Type B pancreatic cell (in vitro differentiated cells): ENCODE results near the gene SPINT3. TPM values are rescaled to one million over a fixed set of nuclear protein-coding genes. Genes with fewer than 3 reads are reported as not detected.

ENCODE experiments used
- DNase-seq: peaks from one replicate; pipeline ENCODE4 v3.0.0; 2021; ENCODE audit warnings: mixed read lengths; ENCODE audit not compliant: unreplicated experiment; ENCODE audit errors: extremely low spot score
- H3K27ac Mint-ChIP-seq: 2 replicates; pipeline ENCODE4 v1.8.0; 2021; ENCODE audit warnings: mild to moderate bottlenecking, mixed read lengths
- H3K27me3 Mint-ChIP-seq: 2 replicates; pipeline ENCODE4 v1.8.0; 2021; ENCODE audit warnings: mixed read lengths
- H3K36me3 Mint-ChIP-seq: 2 replicates; pipeline ENCODE4 v1.8.0; 2021; ENCODE audit warnings: mixed read lengths
- H3K4me1 Mint-ChIP-seq: one replicate; pipeline ENCODE4 v1.8.0; 2021; ENCODE audit warnings: mixed read lengths; ENCODE audit not compliant: unreplicated experiment
- H3K4me3 Mint-ChIP-seq: 2 replicates; pipeline ENCODE4 v1.8.0; 2021; ENCODE audit warnings: mild to moderate bottlenecking, mixed read lengths
- H3K9me3 Mint-ChIP-seq: 2 replicates; pipeline ENCODE4 v1.8.0; 2021; ENCODE audit warnings: mixed read lengths
- CTCF ChIP-seq: fragments of 200-600 bp; sonication (generic); conservative IDR thresholded peaks from 2 replicates; pipeline ENCODE4 v1.5.0; 2021; ENCODE audit warnings: antibody characterized with exemption, mild to moderate bottlenecking
- total RNA-seq: library from RNA; stranded (reverse); gene quantifications from 2 replicates; pipeline ENCODE4 v1.2.1, GENCODE V29; 2021; ENCODE audit warnings: low replicate concordance

SPINT3 gene
- total RNA-seq, 1 donor from 2014 or later: not detected

GRCh38 chr20:45470937-45471336 lies 44.5 kb downstream of the SPINT3 start:
- DNase-seq: no peak
- Mint-ChIP-seq H3K4me3 (peak overlapping the region; percentile 87), H3K4me1 (peaks cover 6% of the 10 kb centered on the region), H3K27ac (peak overlapping the region; percentile 74), H3K36me3 (peaks cover 11% of the 10 kb centered on the region), H3K9me3 (no peaks in the 10 kb centered on the region), H3K27me3 (peaks cover 29% of the 10 kb centered on the region)
- peak; percentile 24 for TF ChIP-seq CTCF

GRCh38 chr20:45470262-45470931 lies 45.0 kb downstream of the SPINT3 start:
- peaks cover 11% of the 10 kb centered on the region for H3K36me3 Mint-ChIP-seq
- TF ChIP-seq CTCF: no peak
- H3K9me3 Mint-ChIP-seq: no peaks in the 10 kb centered on the region
- peaks cover 31% of the 10 kb centered on the region for H3K27me3 Mint-ChIP-seq
- H3K4me3 Mint-ChIP-seq: peak overlapping the region; percentile 87
- peak overlapping the region; percentile 74 for H3K27ac Mint-ChIP-seq
- H3K4me1 Mint-ChIP-seq: peaks cover 6% of the 10 kb centered on the region
- no peak for DNase-seq

GRCh38 chr20:45469336-45470261 lies 45.8 kb downstream of the SPINT3 start, which contains the start of gene WFDC2:
Gene WFDC2 (plus strand): TSS chr20:45469753. CDS start chr20:45469782, 29 bp downstream.
- TF ChIP-seq CTCF: peak; percentile 31
- Mint-ChIP-seq H3K27ac (peak within 1 kb of the TSS; percentile 19), H3K4me1 (peaks cover 6% of the 10 kb centered on the region), H3K4me3 (peak within 1 kb of the TSS; percentile 87), H3K27me3 (peaks cover 31% of the 10 kb centered on the region), H3K9me3 (no peaks in the 10 kb centered on the region), H3K36me3 (peaks cover 11% of the 10 kb centered on the region)
- no peak for DNase-seq

- Mint-ChIP-seq H3K4me1 (peaks cover 6% of the 10 kb centered on the region), H3K4me3 (no peak overlapping the region), H3K36me3 (peaks cover 3% of the 10 kb centered on the region), H3K27ac (no peak overlapping the region), H3K9me3 (no peaks in the 10 kb centered on the region), H3K27me3 (peaks cover 23% of the 10 kb centered on the region)
- TF ChIP-seq CTCF: no peak
- no peak for DNase-seq
Observed at GRCh38 chr20:45467861-45468260, 47.6 kb downstream of the SPINT3 start.

GRCh38 chr20:45467172-45467571 lies 48.2 kb downstream of the SPINT3 start:
- H3K9me3 Mint-ChIP-seq: no peaks in the 10 kb centered on the region
- H3K27me3 Mint-ChIP-seq: peaks cover 19% of the 10 kb centered on the region
- no peak overlapping the region for H3K4me3 Mint-ChIP-seq
- TF ChIP-seq CTCF: no peak
- DNase-seq: no peak
- peaks cover 3% of the 10 kb centered on the region for H3K36me3 Mint-ChIP-seq
- peaks cover 6% of the 10 kb centered on the region for H3K4me1 Mint-ChIP-seq
- no peak overlapping the region for H3K27ac Mint-ChIP-seq
